Keratinocyte (primary cell): Measurements from ENCODE around the gene DPYSL4.

Experiments
- EZH2 ChIP-seq: IDR thresholded peaks from one replicate; pipeline ENCODE4 v1.6.1; 2012; ENCODE audit warnings: inconsistent platforms, mild to moderate bottlenecking, low read length, moderate library complexity
- TF ChIP-seq, protein P1 (sequence below), 3 experiments: IDR thresholded peaks in 1 of 3; conservative IDR thresholded peaks in 1 of 3; optimal IDR thresholded peaks in 1 of 3; 2 replicates in 2 of 3; 3 replicates in 1 of 3; pipeline versions ENCODE3 to v1.5.1; 2011; ENCODE audit warnings: low read length in 3 of 3, mild to moderate bottlenecking in 3 of 3, moderate library complexity in 2 of 3, control low read depth in 1 of 3, inconsistent platforms in 1 of 3; ENCODE audit not compliant: insufficient read depth in 2 of 3; ENCODE audit errors: extremely low read depth in 1 of 3

DNA sequence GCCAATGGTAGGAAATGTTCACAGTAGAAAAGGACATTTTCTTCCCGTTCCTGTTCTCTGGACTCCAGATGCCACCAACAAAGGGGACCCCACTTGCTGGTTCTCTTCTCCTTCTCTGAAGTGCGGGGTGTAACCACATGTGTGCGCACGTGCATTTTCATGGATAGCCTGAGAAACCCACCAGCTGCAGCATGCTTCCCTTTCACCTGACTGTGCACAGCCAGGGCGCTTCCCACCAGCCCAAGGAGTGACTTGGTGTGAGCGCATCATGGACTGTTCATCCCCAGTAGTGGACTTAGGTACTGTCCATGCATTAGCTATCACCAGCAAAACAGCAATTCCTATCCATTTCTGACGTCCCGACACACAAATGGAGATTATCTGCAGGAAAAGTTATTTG is 29.6 kb upstream of the DPYSL4 start:
- TF ChIP-seq, protein P1, sequence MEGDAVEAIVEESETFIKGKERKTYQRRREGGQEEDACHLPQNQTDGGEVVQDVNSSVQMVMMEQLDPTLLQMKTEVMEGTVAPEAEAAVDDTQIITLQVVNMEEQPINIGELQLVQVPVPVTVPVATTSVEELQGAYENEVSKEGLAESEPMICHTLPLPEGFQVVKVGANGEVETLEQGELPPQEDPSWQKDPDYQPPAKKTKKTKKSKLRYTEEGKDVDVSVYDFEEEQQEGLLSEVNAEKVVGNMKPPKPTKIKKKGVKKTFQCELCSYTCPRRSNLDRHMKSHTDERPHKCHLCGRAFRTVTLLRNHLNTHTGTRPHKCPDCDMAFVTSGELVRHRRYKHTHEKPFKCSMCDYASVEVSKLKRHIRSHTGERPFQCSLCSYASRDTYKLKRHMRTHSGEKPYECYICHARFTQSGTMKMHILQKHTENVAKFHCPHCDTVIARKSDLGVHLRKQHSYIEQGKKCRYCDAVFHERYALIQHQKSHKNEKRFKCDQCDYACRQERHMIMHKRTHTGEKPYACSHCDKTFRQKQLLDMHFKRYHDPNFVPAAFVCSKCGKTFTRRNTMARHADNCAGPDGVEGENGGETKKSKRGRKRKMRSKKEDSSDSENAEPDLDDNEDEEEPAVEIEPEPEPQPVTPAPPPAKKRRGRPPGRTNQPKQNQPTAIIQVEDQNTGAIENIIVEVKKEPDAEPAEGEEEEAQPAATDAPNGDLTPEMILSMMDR (optimal IDR thresholded peaks at IDR 0.05 in 1 of 3, IDR thresholded peaks at IDR 0.05 in 1 of 3, conservative IDR thresholded peaks at IDR 0.05 in 1 of 3; ENCODE audit: extremely low read depth in 1 of 3, insufficient read depth in 2 of 3, low read length in 3 of 3): no peak
- TF ChIP-seq EZH2: no peak
